GM21360 (cell line): ENCODE data around the gene ZDHHC7.

ENCODE experiments used
- ATAC-seq: cut with Tn5 transposase; IDR thresholded peaks from one replicate; pipeline ENCODE4 v1.9.1; 2021; ENCODE audit warnings: mild to moderate bottlenecking, moderate library complexity; ENCODE audit not compliant: unreplicated experiment

The ZDHHC7 gene

GRCh38 chr16:85025781-85026653 is 14.7 kb upstream of the ZDHHC7 start:
- no peak for ATAC-seq

DNA sequence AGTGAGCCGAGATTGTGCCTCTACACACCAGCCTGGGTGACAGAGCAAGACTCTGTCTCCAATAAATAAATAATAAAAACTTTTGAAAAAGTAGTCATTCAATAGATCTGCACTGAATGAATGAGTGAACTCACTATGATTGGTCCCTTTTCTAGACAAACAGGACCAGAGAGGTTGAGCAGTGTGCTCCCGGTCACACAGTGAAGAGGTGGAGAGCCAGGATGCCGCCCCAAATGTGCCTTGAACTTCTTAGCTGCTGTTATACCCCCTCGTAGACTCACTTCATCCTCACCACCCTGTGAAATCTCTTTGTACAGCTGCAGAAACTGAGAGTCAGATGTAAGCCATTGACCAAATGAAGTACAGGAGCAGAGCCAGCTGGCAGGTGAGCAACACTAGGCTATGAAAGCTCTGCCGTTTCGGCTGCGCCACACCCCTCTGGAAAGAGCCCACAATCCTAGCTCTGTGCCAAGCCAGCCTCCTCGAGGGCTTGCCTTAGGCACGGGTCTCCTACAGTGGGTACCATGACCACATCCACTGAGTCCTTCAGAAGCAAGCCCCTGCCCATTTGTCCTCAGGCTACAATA is 8.4 kb upstream of the ZDHHC7 start:
- ATAC-seq = no peak

DNA sequence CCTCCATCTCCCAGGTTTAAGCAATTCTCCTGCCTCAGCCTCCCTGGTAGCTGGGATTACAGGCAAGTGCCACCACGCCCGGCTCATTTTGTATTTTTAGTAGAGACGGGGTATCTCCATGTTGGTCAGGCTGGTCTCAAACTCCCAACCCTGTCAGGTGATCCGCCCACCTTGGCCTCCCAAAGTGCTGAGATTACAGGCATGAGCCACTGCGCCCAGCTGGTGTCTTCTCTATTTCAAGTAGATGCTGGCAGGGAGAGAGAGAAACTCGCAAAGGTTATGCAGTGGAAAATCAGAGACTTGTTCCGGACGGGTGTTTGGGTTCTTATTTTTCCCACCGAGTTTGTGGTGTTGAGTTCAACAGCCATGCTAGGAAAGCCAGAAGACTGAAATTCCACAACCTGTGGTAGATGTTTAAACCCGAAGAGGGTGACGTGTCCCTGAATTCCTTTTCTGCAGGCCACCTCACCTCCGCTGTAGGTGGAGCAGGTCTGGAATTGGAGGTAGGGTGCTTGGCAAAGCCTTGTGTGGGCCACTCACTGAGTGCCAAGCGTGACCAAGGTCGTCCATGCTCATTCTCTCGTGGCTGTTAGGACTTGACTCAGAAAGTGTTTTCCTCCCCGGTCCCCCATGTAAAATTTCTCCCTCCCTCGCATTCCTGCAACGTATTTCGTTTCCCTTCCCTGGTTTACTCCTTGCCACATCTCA is 7.3 kb upstream of the ZDHHC7 start:
- ATAC-seq = no peak

DNA sequence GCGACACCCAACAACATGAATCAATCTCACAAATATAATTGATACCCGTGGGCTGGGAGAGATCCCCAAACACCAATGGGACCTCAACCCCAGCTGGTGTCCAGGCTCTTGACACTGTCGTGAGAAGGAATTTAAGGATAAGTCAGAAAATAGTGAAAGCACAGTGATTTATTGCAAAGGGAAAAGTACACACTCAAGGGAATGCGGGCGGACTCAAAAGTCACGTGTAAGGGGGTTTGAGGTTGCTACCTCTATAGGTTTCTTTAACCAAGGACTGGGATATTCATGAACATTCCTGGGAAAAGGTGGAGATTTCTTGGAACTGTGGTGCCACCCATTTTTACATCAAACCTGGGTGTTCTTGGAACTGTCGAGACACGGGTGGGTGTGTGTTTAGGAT is 6.3 kb upstream of the ZDHHC7 start:
- no peak for ATAC-seq

- ATAC-seq = no peak
These were observed 5.8 kb upstream of the ZDHHC7 start for GRCh38 chr16:85017151-85017550.

DNA sequence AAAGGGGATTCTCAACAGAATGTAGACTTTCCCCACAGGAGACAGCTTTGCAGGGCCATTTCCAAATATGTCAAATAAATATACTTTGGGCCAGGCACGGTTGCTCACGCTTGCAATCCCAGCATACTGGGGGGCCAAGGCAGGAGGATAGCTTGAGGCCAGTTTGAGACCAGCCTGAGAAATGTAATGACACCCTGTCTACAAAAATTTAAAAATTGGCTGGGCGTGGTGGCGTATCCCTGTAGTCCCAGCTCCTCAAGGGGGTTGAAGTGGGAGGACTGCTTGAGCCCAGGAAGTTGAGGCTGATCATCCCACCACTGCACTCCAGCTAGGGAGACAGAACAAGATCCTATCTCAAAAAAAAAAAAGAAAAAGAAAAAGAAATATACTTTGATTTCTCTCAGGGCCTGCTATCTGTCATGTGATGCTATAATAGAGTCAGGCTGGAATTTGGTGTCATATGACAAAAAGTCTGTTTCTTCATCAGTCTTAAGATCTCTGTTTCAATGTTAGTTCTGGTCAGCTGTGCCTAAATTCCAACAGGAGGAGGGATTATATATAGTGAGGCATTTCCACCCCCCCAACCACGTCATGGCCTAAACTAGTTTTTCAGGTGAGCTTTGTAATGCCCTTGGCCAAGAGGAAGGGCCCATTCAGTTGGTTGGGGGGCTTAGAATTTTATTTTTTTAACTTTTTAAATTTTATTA is 4.3 kb upstream of the ZDHHC7 start:
- ATAC-seq = no peak

- no peak for ATAC-seq
These were observed 3.0 kb upstream of the ZDHHC7 start for GRCh38 chr16:85014311-85014710.

- no peak for ATAC-seq
These were observed 530 bp upstream of the ZDHHC7 start for GRCh38 chr16:85011846-85012284.

DNA sequence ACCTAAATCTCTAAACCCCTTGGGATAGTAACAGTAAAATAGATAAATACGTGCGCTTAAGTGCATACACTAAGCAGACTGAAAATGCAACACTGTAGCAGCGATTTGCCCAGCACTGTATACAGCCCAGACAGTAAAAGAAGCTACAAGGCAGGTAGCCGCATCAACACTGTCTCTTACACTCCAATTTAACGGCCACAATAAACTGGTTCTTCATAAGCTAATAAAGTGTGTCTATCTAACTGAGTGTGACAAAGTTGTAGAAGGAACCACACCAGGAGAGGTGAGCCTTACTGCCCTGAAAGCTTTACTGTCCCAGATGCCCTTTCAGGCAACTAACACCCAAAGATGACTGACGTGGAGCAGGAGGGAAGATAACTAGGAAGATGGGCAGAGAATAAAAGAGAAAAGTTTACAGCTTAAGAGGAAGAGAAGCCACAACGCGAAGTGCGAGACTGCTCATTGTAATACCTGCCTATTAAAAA is 847 bp downstream of the ZDHHC7 start:
- no peak for ATAC-seq

- no peak for ATAC-seq
These were observed 3.1 kb downstream of the ZDHHC7 start for GRCh38 chr16:85008271-85008670.

DNA sequence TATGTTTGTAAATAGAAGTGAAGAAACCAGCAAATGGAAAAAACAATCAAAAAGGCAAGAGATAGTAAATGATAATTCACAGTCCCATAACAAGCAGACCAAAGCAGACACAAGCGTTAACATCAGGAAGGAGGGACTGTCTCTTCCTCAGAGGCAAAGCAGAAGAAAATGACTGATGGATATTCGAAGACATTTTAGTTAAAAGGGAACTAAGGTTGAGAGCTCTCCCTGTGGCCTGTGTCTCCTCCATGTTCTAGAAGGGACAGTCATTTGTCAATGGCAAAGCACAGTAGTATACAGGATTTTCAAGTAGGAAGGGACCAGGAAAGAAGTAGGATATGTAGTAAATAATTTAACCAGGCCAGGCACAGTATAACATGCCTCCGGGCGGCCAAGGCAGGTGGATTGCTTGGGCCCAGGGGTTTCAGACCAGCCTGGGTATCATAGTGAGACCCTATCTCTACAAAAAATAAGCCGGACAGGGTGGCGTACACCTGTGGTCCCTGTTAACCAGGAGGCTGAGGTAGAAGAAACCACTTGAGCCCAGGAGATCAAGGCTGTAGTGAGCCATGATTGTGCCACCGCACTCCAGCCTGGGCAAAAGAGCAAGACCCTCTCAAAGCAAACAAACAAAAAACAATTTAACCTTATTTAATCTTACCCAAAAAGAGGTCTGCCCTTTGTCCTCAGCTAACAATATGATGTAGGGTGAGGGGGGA is 3.7 kb downstream of the ZDHHC7 start:
- ATAC-seq = no peak

DNA sequence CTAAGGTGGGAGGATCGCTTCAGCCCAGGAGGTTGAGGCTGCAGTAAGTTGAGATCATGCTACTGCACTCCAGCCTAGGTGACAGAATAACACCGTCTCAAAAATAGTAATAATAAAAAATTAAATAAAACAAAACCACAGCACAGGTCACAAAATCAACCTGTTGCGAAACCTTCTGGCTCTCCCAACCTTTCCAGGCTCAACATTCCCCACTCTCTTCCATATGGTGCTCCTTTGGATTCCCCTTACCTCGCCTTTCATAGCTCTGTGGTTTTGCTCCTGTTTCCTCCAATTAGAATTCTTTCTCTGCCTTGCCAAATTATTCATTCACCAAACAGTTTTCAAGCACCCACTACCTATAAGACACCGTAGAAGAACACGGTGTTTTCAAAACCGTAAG is 4.7 kb downstream of the ZDHHC7 start:
- ATAC-seq = no peak

- ATAC-seq = no peak
These were observed 5.9 kb downstream of the ZDHHC7 start for GRCh38 chr16:85005285-85006069.

DNA sequence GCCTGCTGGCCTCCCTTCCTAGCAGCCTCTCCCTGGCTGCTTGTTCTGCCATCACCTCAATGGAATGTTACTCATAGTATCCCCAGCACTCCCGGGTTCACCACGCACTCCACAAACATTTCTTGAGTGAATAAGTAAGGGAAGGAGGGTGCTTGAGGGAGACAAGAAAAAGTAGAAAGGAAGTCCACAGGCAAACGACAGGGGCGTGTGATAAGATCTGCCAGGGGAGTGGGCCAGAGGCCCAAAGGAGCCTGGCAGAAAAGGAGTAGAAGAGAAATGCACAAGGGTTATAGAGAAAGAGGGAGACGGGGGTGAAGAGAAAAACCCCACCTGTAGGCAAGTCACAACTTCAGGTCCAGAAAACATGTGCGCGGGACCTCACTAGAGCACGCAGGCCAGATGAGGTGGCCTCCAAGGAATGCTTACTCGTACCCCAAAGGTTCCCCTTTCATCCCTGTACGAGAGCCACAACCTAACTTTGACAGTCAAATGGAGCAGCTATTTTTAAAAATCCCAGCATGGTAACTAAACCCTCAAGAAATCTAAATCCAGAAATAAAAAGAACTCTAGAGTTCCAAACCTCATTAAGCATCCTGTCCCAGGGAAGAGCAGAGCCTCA is 6.6 kb downstream of the ZDHHC7 start:
- no peak for ATAC-seq

DNA sequence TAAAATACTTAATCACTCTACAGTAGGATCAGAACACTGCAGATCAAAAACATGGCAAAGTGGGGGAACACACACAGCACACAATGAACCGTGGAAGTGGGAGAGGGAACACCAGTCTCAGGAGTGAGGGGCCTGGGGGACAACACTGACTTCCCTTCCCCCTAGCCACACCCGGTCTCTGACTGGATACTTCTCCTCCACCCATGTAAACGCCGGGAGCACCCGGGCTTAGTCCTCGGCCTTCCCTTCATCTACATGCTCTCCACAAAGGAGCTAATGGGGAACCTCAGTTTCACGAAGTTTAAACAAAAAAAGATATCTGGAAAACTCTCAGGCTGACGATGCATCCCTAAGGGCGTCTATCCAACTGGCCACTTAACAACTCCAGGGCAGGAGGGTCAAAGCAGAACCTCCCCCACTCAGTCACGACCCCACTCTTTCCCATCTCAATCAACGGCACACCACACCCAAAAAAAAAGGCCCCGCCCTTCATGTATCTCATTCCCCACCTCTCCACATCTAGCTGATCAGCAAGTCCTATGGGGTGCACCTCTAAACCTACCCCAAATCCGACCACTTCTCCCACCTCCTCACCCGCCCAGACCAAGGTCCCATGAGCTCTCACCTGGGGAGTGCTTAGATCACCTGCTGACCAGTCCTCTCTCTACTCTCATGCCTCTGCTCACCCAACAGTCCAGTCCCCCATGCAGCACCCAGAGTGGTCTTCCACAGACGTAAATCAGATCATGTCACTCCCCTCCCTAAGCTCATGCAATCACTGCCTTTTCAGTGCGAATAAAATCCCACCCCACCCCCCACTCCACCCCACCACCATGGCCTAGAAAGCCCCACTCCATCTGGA is 7.4 kb downstream of the ZDHHC7 start:
- no peak for ATAC-seq

- ATAC-seq = no peak
These were observed 8.3 kb downstream of the ZDHHC7 start for GRCh38 chr16:85003076-85003475.

DNA sequence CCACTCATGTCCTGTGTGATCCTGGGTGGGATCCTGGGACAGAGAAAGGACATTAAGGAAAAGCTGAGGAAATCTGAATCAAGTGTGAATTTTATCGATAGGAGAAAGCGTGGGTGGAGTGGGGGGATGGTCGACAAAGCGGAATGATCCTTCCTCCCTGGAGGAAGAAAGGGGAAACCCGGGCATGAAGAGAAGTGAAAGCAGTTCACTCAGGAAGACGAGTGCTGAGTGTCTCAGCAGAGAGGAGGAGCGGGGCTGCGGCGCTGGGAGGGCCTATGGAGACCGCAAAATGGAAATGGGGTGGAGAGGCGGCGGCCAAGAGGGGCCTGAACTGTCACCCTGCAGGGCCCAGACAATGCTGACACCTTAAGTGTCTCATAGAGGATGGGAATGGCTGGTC is 8.7 kb downstream of the ZDHHC7 start:
- no peak for ATAC-seq

DNA sequence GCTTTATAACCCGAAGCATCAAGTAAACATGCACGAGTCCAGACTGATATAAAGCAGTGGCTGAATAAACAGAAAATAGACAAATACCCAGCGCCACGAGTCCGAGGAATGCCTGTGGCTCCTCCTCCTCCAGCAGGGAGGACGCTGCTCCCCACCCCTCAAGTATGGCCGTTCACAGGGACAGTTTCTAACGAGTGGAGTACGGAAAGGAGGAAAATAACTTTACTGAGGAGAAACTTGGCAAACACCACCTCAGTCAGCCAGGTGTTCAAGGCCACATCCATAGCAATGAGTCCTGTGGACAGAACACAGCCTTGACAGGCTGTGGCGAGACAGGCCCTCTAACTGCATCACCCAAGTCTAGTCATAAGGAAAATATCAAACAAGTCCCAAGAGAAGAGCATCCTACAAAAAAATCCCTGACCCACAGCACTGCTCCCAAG is 9.2 kb downstream of the ZDHHC7 start:
- ATAC-seq = no peak
